GM12891 (cell line): Measurements from ENCODE around the gene METRNL.
"Not testable (repeated sequence)": the region's sequence is repeated elsewhere in the genome, so short reads cannot be mapped to it uniquely, and the experiment has no call there.

Experiments
- DNase-seq: peaks from one replicate; pipeline ENCODE4 v3.0.0; 2011; ENCODE audit warnings: low spot score; ENCODE audit not compliant: insufficient read length
- FAIRE-seq: peaks from 2 replicates; lab custom pipeline; 2011; peaks lifted over from hg19 to GRCh38; lab: Jason Lieb, UNC
- PAX5 ChIP-seq: IDR thresholded peaks from 2 replicates; pipeline ENCODE4 v1.6.1; 2011; ENCODE audit warnings: low read length, moderate library complexity, mild to moderate bottlenecking; ENCODE audit not compliant: insufficient read depth, severe bottlenecking
- POLR2A ChIP-seq: IDR thresholded peaks from 2 replicates; pipeline ENCODE4 v1.6.1; 2011; ENCODE audit warnings: low read depth, low read length, control low read depth
- POLR2AphosphoS5 ChIP-seq: IDR thresholded peaks from 2 replicates; pipeline ENCODE4 v1.6.1; 2011; ENCODE audit warnings: low read depth, low read length, control low read depth
- POU2F2 ChIP-seq: IDR thresholded peaks from 2 replicates; pipeline ENCODE4 v1.6.1; 2011; ENCODE audit warnings: low read depth, mild to moderate bottlenecking, control low read depth, low read length, moderate library complexity
- SPI1 ChIP-seq: IDR thresholded peaks from 2 replicates; pipeline ENCODE4 v1.6.1; 2011; ENCODE audit warnings: low read depth, low read length, control low read depth
- TAF1 ChIP-seq: IDR thresholded peaks from 2 replicates; pipeline ENCODE4 v1.6.1; 2011; ENCODE audit warnings: low read depth, low read length, control low read depth

The METRNL gene

DNA sequence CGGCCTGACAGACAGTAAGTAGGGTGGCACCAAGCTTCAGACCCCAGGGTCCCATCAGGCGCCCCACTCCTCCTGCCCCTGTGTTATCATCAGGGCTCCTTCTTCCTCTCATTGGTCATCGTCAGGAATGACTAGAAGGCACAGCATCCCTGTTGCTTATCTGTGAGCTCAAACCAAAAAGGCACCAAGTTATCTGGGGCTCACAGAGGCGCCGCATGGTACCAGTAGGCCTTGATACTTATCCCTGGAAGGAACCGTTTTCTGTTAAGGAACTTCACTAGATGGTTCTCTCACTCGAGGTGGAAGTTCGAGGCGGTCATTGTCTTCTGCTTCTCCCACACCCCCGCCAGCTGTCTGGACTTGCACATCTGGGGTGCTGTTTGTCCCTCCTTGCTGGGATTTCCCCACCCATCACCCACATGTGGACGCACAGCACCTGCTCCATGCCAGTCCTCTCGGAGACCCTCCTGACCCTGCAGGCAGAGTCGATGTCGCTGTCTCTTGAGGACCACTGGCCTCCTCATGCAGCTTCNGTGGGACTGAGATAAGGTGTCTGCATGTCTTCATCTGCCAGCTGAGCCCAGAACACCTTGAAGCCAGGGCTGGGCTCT is 52.1 kb downstream of the METRNL start:
- DNase-seq: no peak
- no peak for FAIRE-seq
- TF ChIP-seq POU2F2 (no peak), POLR2A (no peak)

DNA sequence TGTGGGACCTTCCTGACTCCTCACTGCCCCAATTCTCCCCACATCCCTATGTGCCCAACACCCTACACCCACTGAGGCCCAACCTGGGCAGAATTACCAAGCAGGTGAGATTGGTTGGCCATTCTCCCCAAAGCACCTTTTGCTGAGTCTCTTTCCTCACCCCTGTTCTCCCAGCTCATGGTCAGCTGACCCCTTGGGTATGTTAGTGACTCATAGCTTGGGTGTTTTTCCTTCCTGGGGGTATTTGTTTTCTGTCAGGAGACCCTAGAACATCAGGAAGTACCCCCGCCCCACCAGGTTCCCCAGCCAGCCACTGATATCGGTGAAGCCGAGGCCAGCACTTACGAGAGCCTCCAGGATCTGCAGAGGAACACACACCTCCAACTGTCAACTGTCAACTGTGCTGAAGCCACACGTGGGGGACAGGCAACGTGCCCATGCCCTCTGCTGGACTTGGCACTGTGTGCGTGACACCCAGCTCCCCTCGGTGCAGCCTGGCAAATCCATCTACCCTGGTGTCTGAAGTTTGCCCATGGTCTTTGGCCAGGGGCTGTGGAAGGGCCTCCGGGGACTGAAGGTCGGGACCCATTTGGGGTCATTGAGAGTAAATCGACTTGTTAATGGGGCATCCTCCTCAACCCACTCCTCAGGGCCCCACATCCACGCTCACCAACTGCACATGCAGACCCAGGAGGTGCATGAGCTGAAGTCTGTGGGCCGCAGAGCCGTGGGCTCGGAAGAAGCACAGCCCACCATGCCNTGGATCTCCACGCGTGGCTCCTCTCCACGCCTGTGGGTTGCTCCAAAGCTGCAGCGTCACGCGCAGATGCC is 53.1 kb downstream of the METRNL start:
- no peak for DNase-seq
- TF ChIP-seq POLR2AphosphoS5 (no peak), POU2F2 (no peak), SPI1 (no peak), TAF1 (no peak), POLR2A (no peak), PAX5 (no peak)
- no peak for FAIRE-seq

DNA sequence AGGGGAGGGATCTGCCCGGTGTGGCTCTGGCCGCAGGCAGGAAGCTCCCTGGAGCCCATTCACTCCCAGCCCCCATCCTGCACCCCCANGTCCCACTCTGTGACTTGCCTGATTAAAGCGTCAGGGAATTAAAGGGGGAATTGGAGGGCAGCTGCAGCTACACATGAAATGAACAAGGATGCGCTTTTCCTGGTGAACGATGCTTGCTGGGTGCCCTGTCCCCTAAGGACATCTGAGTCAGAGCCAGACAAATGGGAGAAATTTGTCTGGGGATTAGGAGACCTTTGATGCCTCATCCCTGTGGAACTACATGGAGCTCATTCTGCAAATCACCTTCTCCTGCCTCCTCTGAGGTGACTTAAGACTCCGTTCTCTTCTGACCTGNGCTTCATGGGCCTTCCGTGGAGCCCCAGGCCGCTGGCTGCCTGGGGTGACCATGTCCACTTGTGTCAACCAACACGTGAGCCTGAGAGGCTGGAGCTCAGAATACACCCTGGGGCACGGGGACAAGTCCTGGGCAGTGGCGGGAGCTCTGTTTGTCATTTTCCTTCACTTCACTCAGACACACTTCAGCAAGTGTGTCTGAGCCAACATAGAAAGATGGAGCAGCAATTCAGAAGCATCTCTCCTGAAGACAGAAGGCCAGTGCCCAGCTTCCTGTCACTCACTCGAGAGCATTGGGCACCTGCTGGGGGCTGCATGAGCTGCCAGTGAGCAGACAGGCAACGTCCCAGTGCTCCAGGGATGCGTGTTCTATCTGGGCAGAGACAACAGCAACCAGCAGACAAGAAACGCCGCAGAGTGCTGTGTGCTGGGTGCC is 54.1 kb downstream of the METRNL start:
- no peak for FAIRE-seq
- TF ChIP-seq PAX5 (no peak), TAF1 (no peak), SPI1 (no peak), POLR2AphosphoS5 (no peak), POLR2A (no peak), POU2F2 (no peak)
- DNase-seq: no peak

DNA sequence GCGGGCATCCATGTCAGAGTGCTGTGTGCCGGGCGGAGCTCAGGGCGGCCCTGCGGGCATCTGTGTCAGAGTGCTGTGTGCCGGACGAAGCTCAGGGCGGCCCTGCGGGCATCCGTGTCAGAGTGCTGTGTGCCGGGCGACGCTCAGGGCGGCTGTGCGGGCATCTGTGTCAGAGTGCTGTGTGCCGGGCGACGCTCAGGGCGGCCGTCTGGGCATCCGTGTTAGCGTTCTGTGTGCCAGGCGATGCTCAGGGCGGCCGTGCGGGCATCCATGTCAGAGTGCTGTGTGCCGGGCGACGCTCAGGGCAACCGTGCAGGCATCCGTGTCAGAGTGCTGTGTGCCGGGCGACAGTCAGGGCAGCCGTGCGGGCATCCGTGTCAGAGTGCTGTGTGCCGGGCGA is 55.0 kb downstream of the METRNL start:
- DNase-seq, FAIRE-seq: not testable (repeated sequence)

DNA sequence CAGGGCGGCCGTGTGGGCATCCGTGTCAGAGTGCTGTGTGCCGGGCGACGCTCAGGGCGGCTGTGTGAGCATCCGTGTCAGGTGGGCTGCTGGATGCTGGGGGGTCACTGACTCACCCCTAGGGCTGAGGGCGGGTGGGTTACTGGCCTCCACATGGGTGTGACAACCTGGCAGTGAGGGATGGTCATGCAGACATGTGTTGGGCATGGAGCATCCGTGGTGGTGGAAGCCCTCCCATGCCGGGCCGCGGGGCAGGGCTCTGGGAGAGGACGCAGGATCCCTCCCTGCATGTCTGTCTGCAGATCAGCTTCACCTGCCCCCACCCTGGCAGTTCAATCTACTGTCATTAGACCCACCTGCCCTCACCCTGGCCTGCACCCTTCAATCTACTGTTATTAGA is 56.3 kb downstream of the METRNL start:
- DNase-seq (no peak), FAIRE-seq (no peak)
- TF ChIP-seq SPI1: no peak
- TF ChIP-seq POLR2AphosphoS5: no peak
- no peak for TF ChIP-seq POLR2A
- no peak for TF ChIP-seq TAF1
- no peak for TF ChIP-seq PAX5
- TF ChIP-seq POU2F2: no peak

DNA sequence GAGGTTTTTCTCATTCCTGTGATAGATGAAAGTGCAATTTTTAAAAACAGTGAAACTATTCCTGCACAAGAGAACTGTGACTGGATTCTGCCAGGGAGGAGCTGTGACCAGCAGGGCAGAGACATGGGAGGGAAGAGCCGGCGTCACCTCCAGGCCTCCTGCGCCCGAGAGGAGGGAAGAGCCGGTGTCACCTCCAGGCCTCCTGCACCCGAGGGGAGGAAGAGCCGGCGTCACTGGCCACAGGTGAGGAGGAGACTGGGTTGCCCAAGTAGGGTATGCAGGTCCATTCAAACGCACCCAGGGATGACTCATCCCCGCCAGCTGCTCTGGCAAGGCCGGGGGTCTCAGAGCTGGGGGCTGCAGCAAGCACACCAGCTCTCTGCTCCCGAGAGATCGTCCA is 56.7 kb downstream of the METRNL start:
- TF ChIP-seq POLR2A: no peak
- DNase-seq: no peak
- no peak for FAIRE-seq

DNA sequence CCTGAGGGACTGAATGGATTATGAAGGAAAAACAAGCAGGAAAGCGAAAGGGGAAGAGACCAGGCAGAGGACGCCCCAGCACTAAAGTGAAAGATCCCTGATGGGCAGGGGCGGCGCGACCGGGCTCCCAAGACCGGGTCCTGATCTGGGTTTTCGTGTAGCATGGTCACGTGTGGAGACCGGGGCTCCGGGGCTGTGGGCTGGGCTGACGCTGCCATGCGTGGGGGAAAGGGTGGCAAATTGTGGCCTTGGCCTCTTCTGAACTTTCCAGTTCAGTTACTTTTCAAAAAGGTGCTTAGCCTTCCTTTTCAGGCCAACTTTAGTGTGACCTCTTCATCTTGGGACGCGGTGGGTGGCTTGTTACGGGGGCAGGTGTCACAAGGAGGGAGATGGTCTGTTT is 57.5 kb downstream of the METRNL start:
- no peak for FAIRE-seq
- no peak for DNase-seq
- TF ChIP-seq POLR2A (no peak), POLR2AphosphoS5 (no peak), SPI1 (no peak), PAX5 (no peak), TAF1 (no peak), POU2F2 (no peak)

DNA sequence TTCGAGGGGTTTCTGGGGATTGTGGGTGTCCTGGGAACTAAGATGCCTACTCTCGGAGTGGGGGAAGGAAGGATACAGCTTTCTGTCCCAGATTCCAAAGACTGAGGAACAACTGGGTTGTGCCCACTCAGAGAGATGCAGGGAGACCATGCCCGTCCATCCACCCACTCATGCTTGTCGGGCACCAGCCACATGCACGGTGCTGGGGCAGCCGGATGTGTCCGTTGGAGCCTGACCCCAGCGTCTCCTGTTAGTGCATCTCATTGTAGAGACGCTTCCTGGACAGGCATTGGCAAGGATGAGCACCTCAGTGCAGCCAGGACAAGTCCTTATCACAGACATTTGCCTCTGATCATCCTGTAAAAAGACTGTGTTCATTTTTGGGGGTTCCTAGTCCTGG is 58.1 kb downstream of the METRNL start:
- FAIRE-seq: no peak
- TF ChIP-seq SPI1 (no peak), POU2F2 (no peak), TAF1 (no peak), PAX5 (no peak), POLR2A (no peak), POLR2AphosphoS5 (no peak)
- no peak for DNase-seq

DNA sequence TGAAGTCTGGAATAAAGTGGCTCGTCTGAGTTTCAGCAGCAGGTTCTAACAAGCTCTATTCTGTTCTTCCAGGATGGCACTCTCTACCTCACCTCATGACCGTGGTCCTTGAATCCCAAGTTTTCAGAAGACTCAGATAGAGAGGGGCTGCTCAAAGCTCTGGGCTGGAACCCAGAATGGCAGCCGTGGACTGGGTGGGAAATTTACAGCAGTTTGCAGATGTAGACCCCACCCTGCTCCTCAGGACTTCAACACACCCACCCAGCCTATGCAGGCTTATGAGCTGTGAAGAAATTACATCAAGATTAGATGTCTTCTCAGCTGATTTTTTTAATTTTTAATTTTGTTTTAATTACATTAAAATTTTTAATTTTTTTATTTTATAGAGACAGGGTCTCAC is 59.4 kb downstream of the METRNL start:
- DNase-seq (no peak), FAIRE-seq (no peak)
- TF ChIP-seq POU2F2 (no peak), POLR2AphosphoS5 (no peak), PAX5 (no peak)

DNA sequence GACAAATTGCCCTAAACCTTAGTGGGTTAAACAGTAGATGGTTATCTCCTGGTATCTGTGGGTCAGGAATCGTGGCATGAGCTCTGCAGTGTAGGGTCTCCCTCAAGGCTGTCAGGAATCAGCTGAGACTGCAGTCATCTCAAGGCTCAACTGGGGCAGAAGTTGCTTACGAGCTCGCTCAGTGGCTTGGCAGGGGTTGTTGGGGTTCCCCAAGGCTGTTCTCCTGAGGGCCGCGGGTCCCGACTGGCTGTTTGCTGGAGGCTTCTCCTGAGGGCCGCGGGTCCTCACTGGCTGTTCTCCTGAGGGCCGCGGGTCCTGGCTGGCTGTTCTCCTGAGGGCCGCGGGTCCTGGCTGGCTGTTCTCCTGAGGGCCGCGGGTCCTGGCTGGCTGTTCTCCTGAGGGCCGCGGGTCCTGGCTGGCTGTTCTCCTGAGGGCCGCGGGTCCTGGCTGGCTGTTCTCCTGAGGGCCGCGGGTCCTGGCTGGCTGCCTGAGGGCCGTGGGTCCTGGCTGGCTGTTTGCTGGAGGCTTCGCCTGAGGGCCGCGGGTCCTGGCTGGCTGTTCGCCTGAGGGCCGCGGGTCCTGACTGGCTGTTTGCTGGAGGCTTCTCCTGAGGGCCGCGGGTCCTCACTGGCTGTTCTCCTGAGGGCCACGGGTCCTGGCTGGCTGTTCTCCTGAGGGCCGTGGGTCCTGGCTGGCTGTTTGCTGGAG is 60.3 kb downstream of the METRNL start:
- FAIRE-seq, DNase-seq: not testable (repeated sequence)

DNA sequence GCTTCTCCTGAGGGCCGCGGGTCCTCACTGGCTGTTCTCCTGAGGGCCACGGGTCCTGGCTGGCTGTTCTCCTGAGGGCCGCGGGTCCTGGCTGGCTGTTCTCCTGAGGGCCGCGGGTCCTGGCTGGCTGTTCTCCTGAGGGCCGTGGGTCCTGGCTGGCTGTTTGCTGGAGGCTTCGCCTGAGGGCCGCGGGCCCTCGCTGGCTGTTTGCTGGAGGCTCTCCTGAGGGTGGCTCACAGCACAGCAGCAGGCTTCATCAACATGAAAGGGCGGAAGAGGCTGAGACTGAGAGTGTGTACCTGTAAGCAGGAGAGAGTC is 60.8 kb downstream of the METRNL start:
- FAIRE-seq: not testable (repeated sequence)

More for the DNA sequence above, 60.8 kb downstream of the METRNL start:
- DNase-seq: not testable (repeated sequence)
